CD4-positive, alpha-beta T cell (primary cell): ENCODE results near the gene TSHZ2. TPM values are rescaled to one million over a fixed set of nuclear protein-coding genes. Genes with fewer than 3 reads are reported as not detected.

Experiments used
- ATAC-seq: fragments of 200-7000 bp; cut with Tn5 transposase; one replicate; pipeline ENCODE4 v1.10.0; 2022; ENCODE audit warnings: mild to moderate bottlenecking; ENCODE audit not compliant: poor library complexity
- CTCF ChIA-PET: fragments of 350-600 bp; sonication (Branson Sonifier 250); formaldehyde crosslinking; loops from one replicate; lab custom pipeline; 2021; ENCODE audit warnings: antibody characterized with exemption, inconsistent platforms; lab: Charles Lee
- POLR2A ChIA-PET: fragments of 350-600 bp; sonication (Branson Sonifier 250); formaldehyde crosslinking; loops from one replicate; lab custom pipeline; 2021; ENCODE audit warnings: antibody characterized with exemption, inconsistent platforms; lab: Charles Lee
- DNase-seq, 14 experiments: peaks; one replicate each; pipeline ENCODE4 v3.0.0-alpha.2; 2013 to 2020; ENCODE audit warnings: mixed read lengths in 2 of 14
- H3K27ac ChIP-seq, 2 donors: one replicate each; pipeline versions ENCODE4 v1.5.1 to v1.7.0; 2013; ENCODE audit warnings: low read length in 2 of 2, low read depth in 1 of 2, mild to moderate bottlenecking in 1 of 2
- H3K27me3 ChIP-seq, 2 experiments: 1 replicate in 1 of 2; 2 replicates in 1 of 2; pipeline versions ENCODE4 v1.6.1 to v1.7.0; 2013; ENCODE audit warnings: low read length in 2 of 2, control low read depth in 1 of 2, mild to moderate bottlenecking in 1 of 2, moderate library complexity in 1 of 2; ENCODE audit not compliant: insufficient read depth in 2 of 2, control insufficient read depth in 1 of 2
- H3K36me3 ChIP-seq: one replicate; pipeline ENCODE4 v1.6.1; 2013; ENCODE audit warnings: low read length, control low read depth; ENCODE audit not compliant: insufficient read depth
- H3K4me1 ChIP-seq: one replicate; pipeline ENCODE4 v1.6.1; 2013; ENCODE audit warnings: low read length, control low read depth; ENCODE audit not compliant: insufficient read depth
- H3K4me3 ChIP-seq: one replicate; pipeline ENCODE4 v1.5.1; 2013; ENCODE audit warnings: mild to moderate bottlenecking, low read length, moderate library complexity
- H3K9me3 ChIP-seq, 2 experiments: 1 replicate in 1 of 2; 2 replicates in 1 of 2; pipeline versions ENCODE4 v1.6.1 to v1.7.0; 2013; ENCODE audit warnings: low read length in 2 of 2, mild to moderate bottlenecking in 2 of 2, control low read depth in 1 of 2, moderate library complexity in 1 of 2; ENCODE audit not compliant: control insufficient read depth in 1 of 2, insufficient read depth in 1 of 2
- H3K27ac Mint-ChIP-seq: one replicate; pipeline ENCODE4 v1.8.0; 2020; ENCODE audit warnings: mixed read lengths
- H3K27me3 Mint-ChIP-seq: one replicate; pipeline ENCODE4 v1.8.0; 2021; ENCODE audit warnings: mixed read lengths
- H3K36me3 Mint-ChIP-seq: one replicate; pipeline ENCODE4 v1.8.0; 2021; ENCODE audit warnings: low read depth, mixed read lengths
- H3K4me1 Mint-ChIP-seq: one replicate; pipeline ENCODE4 v1.8.0; 2021; ENCODE audit warnings: low read depth, mixed read lengths
- H3K4me3 Mint-ChIP-seq: one replicate; pipeline ENCODE4 v1.8.0; 2020; ENCODE audit warnings: mild to moderate bottlenecking, mixed read lengths
- H3K9me3 Mint-ChIP-seq: one replicate; pipeline ENCODE4 v1.8.0; 2020; ENCODE audit warnings: mixed read lengths
- intact Hi-C, 2 experiments: fragments of 100-400 bp; cut with DNase I in 1 of 2; cut with micrococcal nuclease in 1 of 2; formaldehyde crosslinking; loops; one replicate each; pipeline versions ENCODE4 v1.15.1 to v1.9.0; 2023 to 2025; cut with DNase I, micrococcal nuclease
- total RNA-seq, 174 experiments: library from RNA in 2 of 174; stranded (reverse) in 2 of 174; gene quantifications; one replicate each; pipeline ENCODE4 v1.2.3 and lab custom pipeline; 2021 to 2026
- TF ChIP-seq, protein P1 (sequence below): fragments of 200-600 bp; IDR thresholded peaks from one replicate; pipeline ENCODE4 v1.8.0; 2022; ENCODE audit warnings: antibody characterized with exemption, mild to moderate bottlenecking

The TSHZ2 gene
- total RNA-seq, 2 experiments from 2014 or later, result 26.1 to 27.4 TPM

DNA sequence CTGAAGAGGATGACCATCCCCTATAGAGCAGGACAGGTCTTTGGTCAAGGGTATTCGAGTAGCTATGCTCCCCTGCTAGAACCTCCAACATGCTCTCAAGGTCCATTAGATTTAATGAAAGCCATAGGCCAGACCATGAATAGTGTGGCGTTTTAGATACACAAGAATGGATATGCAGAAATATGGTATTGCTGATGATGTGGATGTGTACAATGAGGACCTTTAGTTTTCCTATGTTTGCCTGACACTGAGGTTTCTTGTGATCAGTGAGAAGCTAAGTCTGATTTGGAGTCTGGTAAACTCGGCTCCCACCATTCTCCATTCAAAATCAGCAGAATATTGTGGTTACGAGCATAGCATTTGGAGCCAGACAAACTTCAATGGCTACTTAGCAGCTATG lies 125.6 kb downstream of the TSHZ2 start:
- TF ChIP-seq, protein P1, sequence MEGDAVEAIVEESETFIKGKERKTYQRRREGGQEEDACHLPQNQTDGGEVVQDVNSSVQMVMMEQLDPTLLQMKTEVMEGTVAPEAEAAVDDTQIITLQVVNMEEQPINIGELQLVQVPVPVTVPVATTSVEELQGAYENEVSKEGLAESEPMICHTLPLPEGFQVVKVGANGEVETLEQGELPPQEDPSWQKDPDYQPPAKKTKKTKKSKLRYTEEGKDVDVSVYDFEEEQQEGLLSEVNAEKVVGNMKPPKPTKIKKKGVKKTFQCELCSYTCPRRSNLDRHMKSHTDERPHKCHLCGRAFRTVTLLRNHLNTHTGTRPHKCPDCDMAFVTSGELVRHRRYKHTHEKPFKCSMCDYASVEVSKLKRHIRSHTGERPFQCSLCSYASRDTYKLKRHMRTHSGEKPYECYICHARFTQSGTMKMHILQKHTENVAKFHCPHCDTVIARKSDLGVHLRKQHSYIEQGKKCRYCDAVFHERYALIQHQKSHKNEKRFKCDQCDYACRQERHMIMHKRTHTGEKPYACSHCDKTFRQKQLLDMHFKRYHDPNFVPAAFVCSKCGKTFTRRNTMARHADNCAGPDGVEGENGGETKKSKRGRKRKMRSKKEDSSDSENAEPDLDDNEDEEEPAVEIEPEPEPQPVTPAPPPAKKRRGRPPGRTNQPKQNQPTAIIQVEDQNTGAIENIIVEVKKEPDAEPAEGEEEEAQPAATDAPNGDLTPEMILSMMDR, result no peak
- Mint-ChIP-seq H3K27me3 (no peaks in the 10 kb centered on the region), H3K4me3 (no peak overlapping the region), H3K36me3 (peaks cover 13% of the 10 kb centered on the region), H3K9me3 (no peaks in the 10 kb centered on the region), H3K27ac (no peak overlapping the region), H3K4me1 (no peaks in the 10 kb centered on the region)
- DNase-seq (no peak), ATAC-seq (no peak)
- intact Hi-C loops, result no loop called here
- Histone ChIP-seq H3K4me1 (no peaks in the 10 kb centered on the region), H3K27ac (no peak overlapping the region), H3K4me3 (no peak overlapping the region), H3K27me3 (no peaks in the 10 kb centered on the region), H3K9me3 (no peaks in the 10 kb centered on the region), H3K36me3 (no peaks in the 10 kb centered on the region)
- ChIA-PET POLR2A (interaction anchor here (1.1 kb wide), 1 partner anchor 97 kb away, joined by 3 read pairs; no protein-coding TSS in a partner anchor), CTCF (no interaction called here)

DNA sequence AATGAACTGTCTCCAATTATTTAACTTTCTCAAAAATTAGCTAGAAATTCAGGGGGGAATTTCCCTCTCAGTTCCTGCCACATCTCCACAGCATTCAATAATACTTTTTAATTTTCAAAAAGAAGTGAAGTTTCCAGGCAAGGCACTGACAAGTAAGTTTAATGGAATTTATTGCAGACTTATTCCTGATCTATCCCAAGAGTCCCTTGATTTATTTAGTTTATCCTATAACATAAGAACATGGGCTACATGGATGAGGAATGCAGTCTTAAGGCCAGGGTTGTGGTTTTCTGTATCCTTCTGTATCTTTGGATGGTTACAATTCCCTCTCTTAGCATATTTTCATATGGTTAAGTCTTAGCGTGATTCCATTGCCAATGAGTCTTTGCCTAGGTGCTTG lies 126.5 kb downstream of the TSHZ2 start:
- Mint-ChIP-seq H3K36me3 (peaks cover 13% of the 10 kb centered on the region), H3K27ac (no peak overlapping the region), H3K4me3 (no peak overlapping the region), H3K27me3 (no peaks in the 10 kb centered on the region), H3K9me3 (no peaks in the 10 kb centered on the region), H3K4me1 (no peaks in the 10 kb centered on the region)
- no peaks in the 10 kb centered on the region for H3K36me3 ChIP-seq
- TF ChIP-seq, protein P1, result no peak
- ChIA-PET POLR2A (interaction anchor here (1.1 kb wide), 1 partner anchor 97 kb away, joined by 3 read pairs; no protein-coding TSS in a partner anchor), CTCF (no interaction called here)
- H3K4me3 ChIP-seq, result no peak overlapping the region
- no peaks in the 10 kb centered on the region for H3K9me3 ChIP-seq
- DNase-seq, result no peak
- H3K27ac ChIP-seq, result no peak overlapping the region
- no peaks in the 10 kb centered on the region for H3K27me3 ChIP-seq
- no peak for ATAC-seq
- intact Hi-C loops, result no loop called here
- no peaks in the 10 kb centered on the region for H3K4me1 ChIP-seq

DNA sequence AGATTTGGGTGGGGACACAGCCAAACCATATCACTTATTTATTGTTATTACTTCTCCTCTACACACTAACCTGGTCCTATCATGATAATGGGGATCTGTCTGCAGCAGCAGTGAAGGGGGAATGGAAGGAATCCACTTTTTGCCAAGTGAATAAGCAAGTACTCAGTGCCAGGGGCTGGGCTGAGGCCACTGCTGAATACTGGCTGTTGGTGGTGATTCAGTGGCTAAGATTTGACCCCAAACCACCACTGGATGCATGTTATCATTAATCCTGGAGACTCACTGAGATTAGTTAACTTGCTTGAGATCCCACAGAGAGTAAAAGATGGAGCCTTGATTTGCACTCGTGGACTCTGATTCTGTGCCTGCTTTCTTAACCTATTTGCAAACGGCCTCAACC lies 127.7 kb downstream of the TSHZ2 start:
- TF ChIP-seq, protein P1, result no peak

More for the DNA sequence above, 127.7 kb downstream of the TSHZ2 start:
- Mint-ChIP-seq H3K9me3 (no peaks in the 10 kb centered on the region), H3K4me1 (no peaks in the 10 kb centered on the region), H3K36me3 (peaks cover 12% of the 10 kb centered on the region), H3K27ac (no peak overlapping the region), H3K4me3 (no peak overlapping the region), H3K27me3 (no peaks in the 10 kb centered on the region)
- no peak for ATAC-seq
- H3K27me3 ChIP-seq, result no peaks in the 10 kb centered on the region
- H3K36me3 ChIP-seq, result no peaks in the 10 kb centered on the region
- H3K27ac ChIP-seq, result no peak overlapping the region
- no peaks in the 10 kb centered on the region for H3K9me3 ChIP-seq
- H3K4me1 ChIP-seq, result no peaks in the 10 kb centered on the region
- POLR2A ChIA-PET, result no interaction called here
- H3K4me3 ChIP-seq, result no peak overlapping the region
- CTCF ChIA-PET, result no interaction called here
- DNase-seq, result no peak
- intact Hi-C loops, result no loop called here
